HG02981 (cell line): ENCODE data around the gene DUS3L.

Experiments used
- ATAC-seq: cut with Tn5 transposase; IDR thresholded peaks from one replicate; pipeline ENCODE4 v1.9.1; 2021; ENCODE audit warnings: mild to moderate bottlenecking, moderate library complexity; ENCODE audit not compliant: unreplicated experiment

The DUS3L gene

GRCh38 chr19:5822181-5822844 lies 31.4 kb upstream of the DUS3L start:
- no peak for ATAC-seq

DNA sequence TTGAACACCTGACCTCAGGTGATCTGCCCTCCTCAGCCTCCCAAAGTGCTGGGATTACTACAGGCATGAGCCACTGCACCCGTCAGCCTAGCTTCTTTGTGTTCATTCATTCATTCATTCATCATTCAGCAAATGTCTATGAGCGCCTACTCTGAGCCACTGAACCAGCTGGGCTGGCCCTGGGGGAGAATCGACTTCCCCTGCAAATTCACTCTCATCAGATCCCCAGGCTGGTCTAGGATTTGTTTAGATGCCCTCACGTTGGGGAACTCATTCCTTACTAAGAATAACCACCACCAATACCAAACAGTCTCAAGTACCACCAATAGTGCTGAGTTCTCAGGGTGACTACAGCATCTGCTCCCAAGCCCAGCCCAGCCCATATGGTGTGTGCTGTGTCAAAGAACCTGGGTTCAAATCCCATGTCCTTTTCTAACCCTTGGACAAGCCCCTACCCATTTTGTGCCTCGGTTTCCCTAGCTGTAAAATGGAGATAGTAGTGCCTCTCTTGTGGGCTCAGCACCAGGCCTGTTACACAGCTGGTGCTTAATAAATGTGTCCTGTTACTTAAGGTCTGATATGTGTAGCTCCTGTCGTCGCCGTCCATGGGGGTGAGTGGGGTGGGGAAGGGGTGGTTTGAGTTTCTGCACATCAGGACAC lies 30.7 kb upstream of the DUS3L start:
- no peak for ATAC-seq

DNA sequence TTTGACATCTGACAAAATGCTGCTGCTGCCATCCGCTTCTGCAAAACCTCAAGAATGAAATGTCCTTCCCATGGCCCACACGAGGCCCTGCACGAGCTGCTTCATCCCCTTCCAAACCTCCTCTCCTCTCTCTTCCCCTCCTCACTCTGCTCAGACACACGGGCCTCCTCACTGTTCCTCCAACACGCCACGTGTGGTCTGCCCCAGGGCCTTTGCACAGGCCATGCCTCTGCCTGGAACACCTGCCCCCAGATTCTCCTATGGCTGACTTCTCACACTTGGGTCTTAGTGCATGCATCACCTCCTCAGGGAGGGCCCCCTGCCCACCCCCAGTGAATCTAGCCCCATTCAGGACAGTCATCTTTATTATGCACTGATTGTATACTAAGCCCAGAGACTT lies 29.8 kb upstream of the DUS3L start:
- no peak for ATAC-seq

DNA sequence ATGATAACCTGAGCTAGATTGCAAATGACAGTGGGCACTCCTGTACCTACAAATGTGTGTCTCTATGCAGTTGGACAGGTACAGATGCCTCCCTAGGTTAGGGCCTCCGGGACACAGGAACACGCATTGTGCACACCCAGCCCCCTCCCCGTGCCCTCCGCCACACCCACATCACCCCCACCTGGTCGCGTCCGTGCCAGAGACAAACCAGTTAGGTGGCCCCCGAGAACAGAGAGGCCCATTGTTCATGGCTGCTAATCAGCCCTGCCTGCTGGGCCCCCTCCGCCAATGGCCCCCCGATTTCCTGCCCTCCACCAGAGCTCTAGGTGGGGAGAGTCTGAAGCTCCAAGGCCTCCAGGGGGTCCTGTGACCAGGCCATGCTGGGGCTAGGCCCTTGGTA lies 27.6 kb upstream of the DUS3L start:
- ATAC-seq, result no peak

- no peak for ATAC-seq
Observed at GRCh38 chr19:5817218-5817617, 26.3 kb upstream of the DUS3L start.

DNA sequence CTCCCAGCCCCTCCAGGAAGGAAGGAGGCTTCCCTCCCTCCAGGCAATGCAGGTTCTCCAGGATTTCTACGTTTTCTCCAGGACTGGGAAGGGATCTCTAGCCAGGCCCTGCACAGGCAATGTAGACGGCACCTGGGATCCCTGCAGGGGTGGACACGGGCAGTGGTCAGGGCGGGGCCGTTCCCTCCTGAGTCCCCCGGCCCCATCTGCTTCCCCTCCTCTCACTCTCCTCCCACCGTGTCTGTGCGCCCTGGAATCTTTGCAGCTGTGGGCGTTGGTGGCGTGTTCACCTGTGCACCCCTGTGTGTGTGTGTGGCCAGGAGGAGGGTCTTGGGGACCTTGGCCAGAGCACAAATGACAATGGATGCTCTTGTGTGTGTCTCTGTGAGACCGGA lies 23.9 kb upstream of the DUS3L start:
- no peak for ATAC-seq

- ATAC-seq, result no peak
Observed at GRCh38 chr19:5814123-5814851, 23.3 kb upstream of the DUS3L start.

- ATAC-seq, result no peak
Observed at GRCh38 chr19:5811117-5811516, 20.2 kb upstream of the DUS3L start.

GRCh38 chr19:5809469-5809868 lies 18.5 kb upstream of the DUS3L start:
- no peak for ATAC-seq

GRCh38 chr19:5809053-5809452 lies 18.1 kb upstream of the DUS3L start:
- ATAC-seq, result no peak

GRCh38 chr19:5808120-5808816 lies 17.3 kb upstream of the DUS3L start:
- ATAC-seq, result no peak

GRCh38 chr19:5806905-5807304 lies 15.9 kb upstream of the DUS3L start:
- no peak for ATAC-seq

GRCh38 chr19:5806133-5806489 lies 15.1 kb upstream of the DUS3L start:
- no peak for ATAC-seq

GRCh38 chr19:5805462-5806132 lies 14.6 kb upstream of the DUS3L start:
- ATAC-seq, result no peak

DNA sequence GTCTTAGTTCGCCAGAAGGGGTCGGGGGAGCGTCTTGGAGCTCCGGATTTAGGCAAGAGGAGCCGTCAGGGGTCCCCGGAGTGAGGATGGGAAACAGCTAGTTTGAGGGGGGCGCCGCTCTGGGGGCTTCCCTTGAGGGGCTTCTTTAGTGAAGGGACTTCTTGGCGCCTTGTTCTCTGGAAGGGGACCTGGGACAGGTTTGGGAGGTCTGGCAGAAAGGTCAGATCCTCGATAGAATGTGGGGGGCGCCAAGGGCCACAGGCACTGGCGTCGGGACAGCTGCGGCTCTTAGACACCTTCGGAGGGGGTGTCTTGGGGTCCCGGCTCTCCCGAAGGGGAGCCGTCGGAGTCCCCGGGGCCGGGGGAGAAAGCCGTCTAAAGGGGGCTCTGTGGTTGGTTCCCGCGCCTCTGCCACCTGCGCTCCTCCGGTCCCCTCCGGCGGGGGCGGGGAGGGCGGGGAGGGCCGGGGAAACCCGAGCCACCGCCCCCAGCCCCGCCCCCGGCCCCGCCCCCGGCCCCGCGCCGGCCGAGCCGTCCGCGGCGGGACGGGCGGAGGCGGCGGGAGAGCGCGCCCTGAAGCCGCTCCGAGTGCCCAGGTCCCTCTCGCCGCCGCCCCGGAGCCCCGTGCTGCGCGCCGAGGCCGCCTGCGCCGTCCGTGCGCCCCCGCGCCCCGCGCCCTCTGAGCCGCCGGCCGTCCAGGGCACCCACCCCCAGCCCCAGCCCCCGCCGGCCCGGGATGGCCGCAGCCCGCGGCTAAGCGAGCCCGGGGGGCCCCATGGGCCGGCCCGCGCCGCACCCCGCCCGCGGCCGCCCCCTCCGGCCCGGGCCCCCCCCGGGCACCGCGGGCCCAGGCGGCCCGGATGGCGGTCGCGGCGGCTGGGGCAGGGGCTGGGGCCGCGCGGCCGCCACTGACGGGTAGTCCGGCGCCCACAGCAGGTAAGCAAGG lies 13.8 kb upstream of the DUS3L start, which contains the start of gene NRTN:
NRTN (plus strand) TSS at position 552 of the 946 bp plus-strand sequence. CDS start 19,099 bp downstream, outside the sequence.
- no peak for ATAC-seq

GRCh38 chr19:5803752-5804515 lies 13.0 kb upstream of the DUS3L start:
- ATAC-seq, result peak; percentile 78

GRCh38 chr19:5803441-5803751 lies 12.4 kb upstream of the DUS3L start:
- ATAC-seq, result no peak

GRCh38 chr19:5801796-5802619 lies 11.0 kb upstream of the DUS3L start:
- ATAC-seq, result no peak
